Measurements from ENCODE around the gene AGMO.

The AGMO gene

DNA sequence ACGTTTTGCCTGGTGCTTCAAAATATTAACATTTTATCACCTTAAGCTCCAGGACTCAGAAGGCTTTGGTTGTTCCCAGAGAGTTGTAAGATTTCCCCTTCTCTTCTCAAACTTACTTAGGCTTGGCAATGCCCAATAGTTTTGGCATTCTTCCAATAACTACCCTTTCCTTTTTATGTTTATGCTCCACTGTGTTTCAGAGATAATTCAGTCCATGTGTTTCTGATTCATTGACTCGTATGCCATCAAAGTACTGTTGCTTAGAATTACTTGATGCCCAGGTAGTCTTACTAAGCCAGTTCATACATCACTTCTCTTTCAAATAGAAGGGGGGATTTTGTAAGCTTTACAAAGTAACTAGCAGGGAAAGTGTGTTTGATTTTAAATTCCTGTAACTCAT, 66.6 kb downstream of the AGMO start:
- H3K27me3 Mint-ChIP-seq: no peaks in the 10 kb centered on the region
- H3K4me3 Mint-ChIP-seq: no peak overlapping the region
- no peaks in the 10 kb centered on the region for H3K36me3 Mint-ChIP-seq
- peaks cover 10% of the 10 kb centered on the region for H3K9me3 Mint-ChIP-seq (ENCODE audit: low read depth)
- H3K4me1 Mint-ChIP-seq (ENCODE audit: low read depth): no peaks in the 10 kb centered on the region
- no peak overlapping the region for H3K27ac Mint-ChIP-seq

DNA sequence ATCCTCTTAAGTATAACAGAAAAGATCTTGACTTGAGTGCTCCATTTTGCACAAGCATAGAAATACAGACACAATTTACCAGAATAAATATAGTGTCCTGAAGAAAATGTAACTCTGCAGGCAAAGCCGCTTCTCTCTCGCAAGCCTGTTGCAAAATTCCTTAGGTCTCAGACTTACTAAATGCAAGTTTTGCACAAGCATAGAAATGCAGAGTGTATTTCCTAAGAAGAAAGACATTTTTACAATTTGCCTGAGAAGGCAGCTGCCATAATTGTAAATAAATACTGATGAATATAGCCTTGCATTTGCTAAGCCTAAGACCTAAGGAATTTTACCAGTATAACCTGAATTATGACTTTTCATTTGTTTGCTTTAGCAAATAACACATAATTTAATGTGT, 67.1 kb downstream of the AGMO start:
- Mint-ChIP-seq H3K4me3 (no peak overlapping the region), H3K27me3 (no peaks in the 10 kb centered on the region), H3K27ac (no peak overlapping the region), H3K36me3 (no peaks in the 10 kb centered on the region), H3K4me1 (ENCODE audit: low read depth) (no peaks in the 10 kb centered on the region), H3K9me3 (ENCODE audit: low read depth) (peaks cover 10% of the 10 kb centered on the region)

DNA sequence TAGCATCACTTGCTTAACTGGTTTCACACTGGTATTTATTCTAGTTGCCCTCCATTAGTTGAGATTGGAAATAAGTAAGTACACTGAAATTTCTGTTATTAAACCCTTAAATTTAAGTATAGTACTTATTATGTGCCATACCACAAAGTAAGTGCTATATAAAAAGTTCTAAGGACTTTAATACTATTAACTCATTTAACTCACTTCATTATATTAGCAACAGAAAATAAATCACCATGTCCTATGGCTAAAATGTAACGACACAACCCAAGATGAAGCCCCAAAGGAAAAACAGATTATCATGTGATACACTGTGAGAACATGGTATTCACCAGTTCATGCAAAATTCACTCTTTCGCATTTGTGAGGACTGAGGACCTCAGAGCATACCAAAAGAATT, 70.5 kb downstream of the AGMO start:
- Mint-ChIP-seq H3K4me1 (ENCODE audit: low read depth) (no peaks in the 10 kb centered on the region), H3K4me3 (no peak overlapping the region), H3K9me3 (ENCODE audit: low read depth) (peaks cover 6% of the 10 kb centered on the region), H3K27ac (no peak overlapping the region), H3K36me3 (no peaks in the 10 kb centered on the region), H3K27me3 (no peaks in the 10 kb centered on the region)

DNA sequence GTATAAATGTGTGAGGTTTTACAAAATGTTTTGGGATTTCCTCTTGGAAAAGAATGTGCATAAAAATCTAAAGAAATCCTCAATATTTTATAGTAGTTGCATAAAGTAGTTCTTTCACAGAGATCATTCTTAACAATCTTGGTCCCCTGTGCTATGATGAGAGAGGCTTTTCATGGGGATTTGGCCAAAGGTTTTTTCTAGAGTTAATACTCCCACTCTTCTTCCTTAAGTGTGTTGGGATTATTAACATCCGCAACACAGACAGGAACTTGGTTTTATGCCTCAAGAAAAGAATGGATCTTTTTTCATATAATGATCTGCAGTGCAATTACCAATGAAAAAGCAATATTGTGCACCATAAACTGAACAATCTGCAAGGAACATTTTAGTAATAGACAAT, 71.5 kb downstream of the AGMO start:
- no peak overlapping the region for H3K4me3 Mint-ChIP-seq
- H3K9me3 Mint-ChIP-seq (ENCODE audit: low read depth): peaks cover 6% of the 10 kb centered on the region
- H3K36me3 Mint-ChIP-seq: no peaks in the 10 kb centered on the region
- no peak overlapping the region for H3K27ac Mint-ChIP-seq
- H3K4me1 Mint-ChIP-seq (ENCODE audit: low read depth): no peaks in the 10 kb centered on the region
- H3K27me3 Mint-ChIP-seq: no peaks in the 10 kb centered on the region

DNA sequence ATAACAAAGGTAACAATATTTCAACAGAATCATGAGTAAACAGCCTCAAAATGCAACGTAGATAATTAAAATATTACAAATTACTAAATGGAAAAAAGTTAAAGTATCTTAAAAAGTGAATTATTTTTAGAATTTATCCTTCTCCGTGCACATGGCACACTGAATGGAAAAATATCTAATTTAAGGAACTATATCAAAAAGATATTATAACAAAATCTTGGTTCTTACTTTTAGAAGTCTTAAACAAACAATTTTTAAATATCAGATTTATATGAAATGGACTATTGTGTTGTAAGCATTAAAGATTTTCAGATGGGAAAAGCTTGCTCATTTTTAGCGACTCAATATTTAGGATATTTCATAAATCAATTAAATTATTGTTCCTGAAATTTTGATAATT, 72.0 kb downstream of the AGMO start:
- H3K36me3 Mint-ChIP-seq: no peaks in the 10 kb centered on the region
- no peak overlapping the region for H3K4me3 Mint-ChIP-seq
- no peak overlapping the region for H3K27ac Mint-ChIP-seq
- no peaks in the 10 kb centered on the region for H3K4me1 Mint-ChIP-seq (ENCODE audit: low read depth)
- H3K9me3 Mint-ChIP-seq (ENCODE audit: low read depth): peaks cover 6% of the 10 kb centered on the region
- no peaks in the 10 kb centered on the region for H3K27me3 Mint-ChIP-seq

DNA sequence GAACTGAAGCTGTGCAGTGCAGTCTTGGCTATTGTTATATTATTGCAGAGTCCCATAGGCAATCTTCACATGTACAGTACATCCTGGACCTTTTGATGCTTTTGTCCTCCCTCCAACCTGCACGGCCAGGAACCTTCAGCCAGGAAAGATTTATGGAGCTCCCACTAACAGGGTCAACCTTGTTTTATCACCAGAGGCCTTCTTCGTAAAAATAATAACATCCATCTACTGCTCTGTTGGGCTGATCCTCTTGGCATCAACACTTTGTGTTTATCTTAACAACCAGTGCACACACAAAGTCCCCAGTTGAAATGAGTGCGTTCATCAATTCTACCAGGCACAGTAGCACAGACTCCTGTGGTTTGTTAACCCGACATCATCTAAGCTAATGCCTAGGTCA, 72.4 kb downstream of the AGMO start:
- H3K4me1 Mint-ChIP-seq (ENCODE audit: low read depth): no peaks in the 10 kb centered on the region
- peaks cover 11% of the 10 kb centered on the region for H3K9me3 Mint-ChIP-seq (ENCODE audit: low read depth)
- H3K27me3 Mint-ChIP-seq: no peaks in the 10 kb centered on the region
- no peak overlapping the region for H3K27ac Mint-ChIP-seq
- no peaks in the 10 kb centered on the region for H3K36me3 Mint-ChIP-seq
- no peak overlapping the region for H3K4me3 Mint-ChIP-seq

DNA sequence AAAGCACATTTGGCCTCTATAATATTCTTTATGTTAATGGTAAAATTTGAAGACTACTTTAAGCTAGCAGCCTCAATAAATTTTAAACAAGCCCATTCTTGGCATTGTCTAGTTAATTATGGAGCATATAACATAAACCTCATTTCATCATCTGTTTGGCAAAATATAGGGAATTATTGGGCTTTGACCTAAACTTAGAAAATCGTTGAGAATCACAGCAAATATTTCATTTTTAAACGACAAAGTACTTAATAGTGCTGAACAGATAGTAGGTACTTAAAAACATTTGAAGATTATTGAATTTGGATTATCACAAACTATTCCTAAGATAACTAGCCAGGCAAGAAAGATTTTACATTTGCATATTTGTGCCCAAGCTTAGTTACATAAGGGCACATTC, 73.4 kb downstream of the AGMO start:
- H3K9me3 Mint-ChIP-seq (ENCODE audit: low read depth): peaks cover 12% of the 10 kb centered on the region
- H3K4me1 Mint-ChIP-seq (ENCODE audit: low read depth): no peaks in the 10 kb centered on the region
- H3K36me3 Mint-ChIP-seq: no peaks in the 10 kb centered on the region
- H3K4me3 Mint-ChIP-seq: no peak overlapping the region
- H3K27ac Mint-ChIP-seq: no peak overlapping the region
- H3K27me3 Mint-ChIP-seq: no peaks in the 10 kb centered on the region

DNA sequence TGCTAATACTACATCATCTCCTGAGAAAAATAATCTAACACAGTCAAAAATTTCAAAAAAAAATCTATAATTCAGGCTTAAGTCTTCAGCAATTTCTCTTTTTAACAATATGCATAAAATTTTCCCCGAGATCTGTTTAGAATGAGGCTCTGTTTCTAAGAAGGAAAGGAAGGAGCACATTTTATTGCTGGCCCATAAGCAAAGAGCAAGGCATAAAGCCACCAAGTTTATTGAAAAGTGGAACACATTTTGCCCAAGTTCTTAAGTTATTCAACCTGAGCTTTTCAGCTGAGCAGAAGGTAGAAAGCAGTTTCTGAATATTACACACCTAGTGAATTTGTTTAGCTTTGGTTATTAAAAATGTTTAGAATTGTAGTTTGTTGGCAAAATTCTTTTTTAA, 73.9 kb downstream of the AGMO start:
- H3K4me3 Mint-ChIP-seq: no peak overlapping the region
- H3K27ac Mint-ChIP-seq: no peak overlapping the region
- no peaks in the 10 kb centered on the region for H3K4me1 Mint-ChIP-seq (ENCODE audit: low read depth)
- H3K36me3 Mint-ChIP-seq: no peaks in the 10 kb centered on the region
- H3K27me3 Mint-ChIP-seq: no peaks in the 10 kb centered on the region
- peaks cover 11% of the 10 kb centered on the region for H3K9me3 Mint-ChIP-seq (ENCODE audit: low read depth)

DNA sequence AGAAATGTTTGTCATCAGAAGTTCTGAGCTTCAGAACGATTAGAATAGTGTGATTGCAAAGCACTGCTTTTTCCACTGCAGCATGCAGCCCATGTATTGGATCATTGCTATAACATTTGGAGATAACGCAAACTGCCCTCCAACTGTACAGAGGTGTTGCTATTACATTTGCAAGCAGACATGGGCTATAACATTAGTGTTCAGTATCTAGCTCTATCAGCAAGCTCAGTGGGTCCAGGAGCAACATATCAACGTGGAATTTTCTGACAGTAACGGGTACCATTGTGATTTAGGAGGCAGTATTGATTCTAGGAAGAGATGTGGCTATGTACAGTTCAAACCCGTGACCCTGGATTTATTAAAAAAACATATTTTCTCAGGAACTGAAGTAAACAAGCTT, 75.8 kb downstream of the AGMO start:
- Mint-ChIP-seq H3K4me1 (ENCODE audit: low read depth) (no peaks in the 10 kb centered on the region), H3K4me3 (no peak overlapping the region), H3K36me3 (no peaks in the 10 kb centered on the region), H3K27me3 (no peaks in the 10 kb centered on the region), H3K27ac (no peak overlapping the region), H3K9me3 (ENCODE audit: low read depth) (peaks cover 5% of the 10 kb centered on the region)

DNA sequence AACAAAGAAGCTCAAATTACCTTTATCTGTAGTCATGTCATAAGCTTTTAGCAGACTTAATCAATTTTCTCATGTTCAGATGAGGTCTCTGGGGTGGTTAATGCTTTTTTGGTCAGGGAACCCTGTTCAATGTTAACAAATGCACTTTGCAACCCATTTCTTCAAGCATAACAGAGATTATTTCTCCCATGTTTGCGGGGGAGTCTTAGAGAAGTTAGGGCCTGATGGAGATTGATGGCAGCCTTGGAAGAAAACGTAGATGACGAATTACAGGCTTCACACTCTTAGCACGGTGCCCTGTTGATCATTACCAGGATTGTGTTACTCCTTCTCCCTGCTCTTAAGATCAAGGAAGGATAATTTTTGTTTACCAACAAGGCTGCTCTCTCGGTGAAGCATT, 76.4 kb downstream of the AGMO start:
- Mint-ChIP-seq H3K9me3 (ENCODE audit: low read depth) (peaks cover 5% of the 10 kb centered on the region), H3K27ac (no peak overlapping the region), H3K4me3 (no peak overlapping the region), H3K27me3 (no peaks in the 10 kb centered on the region), H3K4me1 (ENCODE audit: low read depth) (no peaks in the 10 kb centered on the region), H3K36me3 (no peaks in the 10 kb centered on the region)

DNA sequence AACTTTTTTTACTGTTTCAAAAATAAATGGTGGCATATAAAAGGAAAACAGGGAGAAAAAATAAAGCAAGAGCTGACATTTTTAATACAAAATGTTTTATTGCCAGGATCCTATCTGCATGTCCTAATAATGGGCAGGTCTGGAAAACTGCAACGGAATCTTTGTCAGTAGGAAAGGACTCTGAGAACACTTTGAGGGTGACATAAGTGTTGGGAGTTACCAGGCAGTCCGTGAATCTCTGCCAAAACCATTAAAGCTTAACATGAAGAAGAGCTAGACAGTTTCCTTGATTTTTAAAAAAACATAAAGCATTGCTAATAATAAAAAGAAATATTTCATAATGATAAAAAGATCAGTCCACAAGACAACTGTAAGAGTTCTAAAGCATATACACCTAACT, 80.7 kb downstream of the AGMO start:
- H3K36me3 Mint-ChIP-seq: no peaks in the 10 kb centered on the region
- H3K9me3 Mint-ChIP-seq (ENCODE audit: low read depth): peaks cover 9% of the 10 kb centered on the region
- H3K4me1 Mint-ChIP-seq (ENCODE audit: low read depth): no peaks in the 10 kb centered on the region
- no peak overlapping the region for H3K27ac Mint-ChIP-seq
- no peak overlapping the region for H3K4me3 Mint-ChIP-seq
- H3K27me3 Mint-ChIP-seq: no peaks in the 10 kb centered on the region

DNA sequence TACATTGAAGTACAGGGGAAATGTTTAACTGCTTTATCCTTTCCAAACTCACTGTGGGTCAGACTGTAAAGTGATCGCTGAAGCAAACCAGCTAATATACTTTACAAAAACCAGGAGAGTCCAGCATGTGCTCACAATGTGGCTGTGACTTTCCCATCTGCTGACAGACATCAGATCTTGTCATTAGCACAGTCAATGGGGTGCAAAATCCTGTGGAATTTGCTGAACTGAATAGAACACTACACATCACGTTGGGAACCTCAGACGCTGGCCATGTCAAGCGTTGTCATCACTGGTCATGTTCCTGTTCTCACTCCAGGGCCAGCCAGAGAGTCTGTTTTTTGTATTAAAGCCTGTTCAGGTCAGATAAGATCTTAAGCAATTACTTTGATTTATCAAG, 83.4 kb downstream of the AGMO start:
- Mint-ChIP-seq H3K4me1 (ENCODE audit: low read depth) (no peaks in the 10 kb centered on the region), H3K4me3 (no peak overlapping the region), H3K9me3 (ENCODE audit: low read depth) (peaks cover 4% of the 10 kb centered on the region), H3K27me3 (no peaks in the 10 kb centered on the region), H3K27ac (no peak overlapping the region), H3K36me3 (no peaks in the 10 kb centered on the region)

DNA sequence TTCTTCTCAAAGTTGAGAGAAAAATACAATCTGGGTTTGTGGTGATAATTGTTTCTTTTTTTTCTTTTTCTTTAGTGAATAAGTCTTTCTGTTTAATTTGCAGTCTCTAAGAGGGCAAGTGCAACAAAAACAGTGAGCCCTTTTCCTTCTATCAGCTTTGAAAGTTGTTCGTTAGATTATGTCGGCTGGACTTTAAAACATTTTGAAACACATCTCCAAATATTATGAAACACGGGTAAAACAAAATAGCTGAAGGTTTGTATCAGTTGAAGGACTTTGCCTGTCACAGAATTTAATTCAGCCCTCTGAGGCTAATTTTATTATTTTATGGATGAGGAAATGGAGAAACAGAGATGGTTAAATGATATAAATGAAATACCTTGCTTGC, 85.3 kb downstream of the AGMO start:
- Mint-ChIP-seq H3K27me3 (no peaks in the 10 kb centered on the region), H3K36me3 (no peaks in the 10 kb centered on the region), H3K4me1 (ENCODE audit: low read depth) (no peaks in the 10 kb centered on the region), H3K27ac (no peak overlapping the region), H3K9me3 (ENCODE audit: low read depth) (peaks cover 4% of the 10 kb centered on the region), H3K4me3 (no peak overlapping the region)

DNA sequence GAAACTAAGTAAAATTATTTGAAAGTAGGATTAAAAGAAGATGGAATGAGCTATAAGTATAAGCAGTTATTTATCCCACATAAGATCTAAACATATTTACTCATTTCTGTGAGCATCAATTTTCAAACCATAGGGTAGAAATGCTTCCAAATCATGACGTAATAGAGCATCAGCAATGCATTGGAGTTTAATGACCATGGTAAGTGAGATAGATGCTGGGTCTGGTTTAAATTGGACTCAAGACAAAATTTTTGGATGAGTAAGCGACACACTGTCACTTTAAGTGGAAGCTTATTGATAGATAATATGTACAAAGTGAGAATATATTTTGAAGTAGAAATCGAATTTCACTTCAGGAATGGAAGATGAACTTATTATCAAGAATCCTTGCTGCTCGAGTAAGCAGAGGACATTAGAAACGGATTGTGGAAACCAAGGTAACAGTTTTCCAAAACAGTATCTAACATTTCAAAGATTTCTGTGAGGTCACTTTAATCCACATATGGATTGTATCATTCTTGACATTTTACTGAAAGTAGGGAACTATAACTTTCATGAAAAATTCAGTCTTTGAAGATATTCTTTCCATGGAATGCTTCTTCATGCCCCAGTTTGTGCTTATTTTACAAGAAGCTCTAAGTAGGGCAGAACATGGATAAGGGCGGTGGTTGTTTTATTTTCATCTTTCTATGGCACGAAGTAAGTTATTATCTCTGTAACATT, 85.8 kb downstream of the AGMO start:
- Mint-ChIP-seq H3K4me1 (ENCODE audit: low read depth) (no peaks in the 10 kb centered on the region), H3K27me3 (no peaks in the 10 kb centered on the region), H3K27ac (no peak overlapping the region), H3K36me3 (no peaks in the 10 kb centered on the region), H3K4me3 (no peak overlapping the region), H3K9me3 (ENCODE audit: low read depth) (peaks cover 4% of the 10 kb centered on the region)

DNA sequence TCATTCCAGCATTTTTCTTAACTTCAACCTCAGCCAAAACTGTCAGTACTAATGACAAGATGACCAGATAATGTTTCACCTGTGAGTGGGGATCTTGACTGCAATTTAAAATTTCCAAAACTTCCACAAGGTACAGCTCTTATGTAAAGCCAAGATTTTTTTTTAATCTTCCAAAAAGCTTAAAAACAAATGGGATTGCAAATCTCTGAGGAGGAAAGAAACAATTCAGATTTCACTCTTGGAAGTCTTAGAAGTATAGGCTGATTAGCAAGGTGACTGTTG, 90.2 kb downstream of the AGMO start:
- H3K36me3 Mint-ChIP-seq: no peaks in the 10 kb centered on the region
- H3K9me3 Mint-ChIP-seq (ENCODE audit: low read depth): peaks cover 12% of the 10 kb centered on the region
- no peak overlapping the region for H3K4me3 Mint-ChIP-seq
- no peak overlapping the region for H3K27ac Mint-ChIP-seq
- no peaks in the 10 kb centered on the region for H3K4me1 Mint-ChIP-seq (ENCODE audit: low read depth)
- H3K27me3 Mint-ChIP-seq: no peaks in the 10 kb centered on the region

DNA sequence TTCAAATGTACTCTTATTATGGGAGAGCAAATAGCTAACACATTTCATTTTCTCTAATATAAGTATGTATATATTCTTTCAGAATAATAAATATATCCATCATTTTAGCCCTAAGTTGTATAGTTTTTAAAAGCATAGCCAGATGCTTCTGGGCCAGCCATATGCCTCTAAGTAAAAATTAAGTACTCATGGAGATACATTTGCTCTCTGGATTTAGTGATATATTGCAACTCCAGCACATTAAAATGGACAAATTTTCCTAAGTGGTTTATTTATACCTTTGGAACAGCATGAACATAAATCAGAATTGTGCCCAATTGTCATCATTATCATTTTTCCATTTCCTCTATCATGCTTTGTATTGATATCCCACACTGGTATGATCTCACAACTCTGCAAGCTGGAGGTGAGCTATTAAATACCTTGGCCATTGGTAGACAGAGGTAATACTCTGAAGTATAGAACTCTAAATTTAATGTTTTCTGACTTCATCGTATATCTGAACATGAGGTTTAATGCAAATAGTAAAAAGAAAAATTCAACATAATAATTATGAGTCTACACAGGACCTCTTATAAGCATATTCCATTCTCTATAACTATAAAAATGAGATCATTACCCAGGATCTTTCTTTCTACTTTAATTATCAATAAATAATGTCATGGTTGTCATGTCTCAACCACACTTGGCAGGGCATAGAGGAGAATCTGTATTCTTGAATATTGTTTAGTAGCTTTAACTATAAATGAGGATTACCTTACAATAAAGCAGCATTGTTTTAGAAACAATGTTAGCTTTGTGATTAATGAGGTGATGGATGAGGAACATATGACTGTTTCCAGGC, 90.8 kb downstream of the AGMO start:
- no peak overlapping the region for H3K27ac Mint-ChIP-seq
- no peaks in the 10 kb centered on the region for H3K27me3 Mint-ChIP-seq
- no peak overlapping the region for H3K4me3 Mint-ChIP-seq
- no peaks in the 10 kb centered on the region for H3K4me1 Mint-ChIP-seq (ENCODE audit: low read depth)
- H3K36me3 Mint-ChIP-seq: no peaks in the 10 kb centered on the region
- H3K9me3 Mint-ChIP-seq (ENCODE audit: low read depth): peaks cover 8% of the 10 kb centered on the region
